Subcutaneous abdominal adipose tissue (tissue), 5 donors: ENCODE results near the gene BPIFB4.

Experiments used
- H3K27ac ChIP-seq: one replicate; pipeline ENCODE4 v1.7.0; 2013; ENCODE audit warnings: low read depth, mild to moderate bottlenecking, inconsistent platforms, low read length, moderate library complexity
- H3K27me3 ChIP-seq, 5 donors: one replicate each; pipeline ENCODE4 v1.7.0; 2013; ENCODE audit warnings: low read length in 5 of 5, inconsistent platforms in 1 of 5; ENCODE audit not compliant: control insufficient read depth in 5 of 5, insufficient read depth in 4 of 5
- H3K36me3 ChIP-seq, 5 donors: one replicate each; pipeline ENCODE4 v1.7.0; 2013; ENCODE audit warnings: low read length in 5 of 5; ENCODE audit not compliant: control insufficient read depth in 5 of 5, insufficient read depth in 5 of 5
- H3K4me1 ChIP-seq, 5 donors: one replicate each; pipeline ENCODE4 v1.7.0; 2013; ENCODE audit warnings: low read length in 5 of 5, mild to moderate bottlenecking in 3 of 5, moderate library complexity in 1 of 5; ENCODE audit not compliant: control insufficient read depth in 5 of 5, insufficient read depth in 5 of 5
- H3K4me3 ChIP-seq, 5 donors: one replicate each; pipeline ENCODE4 v1.7.0; 2013; ENCODE audit warnings: low read length in 5 of 5, low read depth in 1 of 5
- H3K9ac ChIP-seq, 5 donors: one replicate each; pipeline ENCODE4 v1.7.0; 2013; ENCODE audit warnings: low read length in 5 of 5, mild to moderate bottlenecking in 4 of 5, moderate library complexity in 3 of 5
- H3K9me3 ChIP-seq, 5 donors: one replicate each; pipeline ENCODE4 v1.7.0; 2013; ENCODE audit warnings: low read length in 5 of 5; ENCODE audit not compliant: control insufficient read depth in 5 of 5
- donor health status: healthy.
- donor health status: healthy.
- donor health status: healthy.
- donor health status: healthy.
- donor health status: healthy.

The BPIFB4 gene

GRCh38 chr20:33079259-33079658 lies at the start of gene BPIFB4:
BPIFB4 (plus strand) TSS chr20:33079643; CDS start chr20:33081527, 1,884 bp downstream.
- Histone ChIP-seq H3K9me3 (no peaks in the 10 kb centered on the region), H3K36me3 (no peaks in the 10 kb centered on the region), H3K4me3 (no peak within 1 kb of the TSS), H3K4me1 (peaks cover 0 to 13% (median 9%) of the 10 kb centered on the region in 5 donors), H3K27ac (no peak within 1 kb of the TSS), H3K9ac (no peak within 1 kb of the TSS), H3K27me3 (peaks cover 0 to 7% (median 0%) of the 10 kb centered on the region in 5 donors)

DNA sequence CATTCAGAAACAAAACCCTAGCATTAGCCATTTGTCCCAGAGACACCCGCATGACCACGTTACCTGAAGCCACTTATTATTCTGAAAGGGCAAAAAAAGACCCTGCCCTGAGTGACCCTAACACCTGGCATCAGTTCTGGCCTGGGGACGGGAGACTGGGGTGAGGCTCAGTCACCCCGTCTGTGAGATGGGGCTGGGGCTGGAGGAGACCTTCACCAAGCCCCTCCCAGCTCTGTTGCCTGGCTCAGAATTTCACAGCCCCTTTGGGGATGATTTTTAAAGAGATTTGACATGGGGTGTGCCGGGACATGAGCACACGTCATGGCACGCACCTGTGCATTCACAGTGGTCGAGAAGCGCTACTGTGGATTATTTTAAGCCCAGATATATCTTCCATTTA lies 49.4 kb upstream of the BPIFB4 start:
- H3K4me1 ChIP-seq, result no peaks in the 10 kb centered on the region
- peaks cover 0 to 11% (median 5%) of the 10 kb centered on the region in 5 donors for H3K9me3 ChIP-seq

DNA sequence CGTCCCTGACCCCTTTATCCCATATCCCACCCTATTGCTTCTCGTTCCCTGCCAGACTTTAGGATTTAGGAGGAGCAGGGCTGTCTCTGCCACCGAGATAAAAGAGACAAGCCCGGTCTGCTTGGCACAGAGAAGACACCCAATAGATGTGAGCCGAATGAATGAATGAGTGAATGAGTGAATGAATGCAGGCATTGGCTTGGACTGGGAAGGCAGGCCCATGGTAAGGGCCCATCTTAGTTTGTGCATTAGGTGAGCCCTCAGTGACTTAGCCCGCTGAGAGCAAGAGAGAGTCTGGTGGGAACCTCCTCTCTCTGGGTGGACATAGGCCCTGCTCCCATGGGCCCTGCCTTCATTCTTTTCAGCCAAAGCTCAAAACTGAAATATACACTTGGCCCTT lies 48.9 kb upstream of the BPIFB4 start:
- peaks cover 0 to 23% (median 11%) of the 10 kb centered on the region in 5 donors for H3K27me3 ChIP-seq
- no peaks in the 10 kb centered on the region for H3K4me1 ChIP-seq
- H3K36me3 ChIP-seq, result no peaks in the 10 kb centered on the region
- no peak overlapping the region for H3K4me3 ChIP-seq
- H3K9ac ChIP-seq, result no peak overlapping the region
- peaks cover 0 to 8% (median 5%) of the 10 kb centered on the region in 5 donors for H3K9me3 ChIP-seq
- no peak overlapping the region for H3K27ac ChIP-seq

More for the DNA sequence above, 49.4 kb upstream of the BPIFB4 start:
- Histone ChIP-seq H3K9ac (no peak overlapping the region), H3K27ac (no peak overlapping the region), H3K27me3 (peaks cover 0 to 21% (median 11%) of the 10 kb centered on the region in 5 donors), H3K4me3 (no peak overlapping the region), H3K36me3 (no peaks in the 10 kb centered on the region)

DNA sequence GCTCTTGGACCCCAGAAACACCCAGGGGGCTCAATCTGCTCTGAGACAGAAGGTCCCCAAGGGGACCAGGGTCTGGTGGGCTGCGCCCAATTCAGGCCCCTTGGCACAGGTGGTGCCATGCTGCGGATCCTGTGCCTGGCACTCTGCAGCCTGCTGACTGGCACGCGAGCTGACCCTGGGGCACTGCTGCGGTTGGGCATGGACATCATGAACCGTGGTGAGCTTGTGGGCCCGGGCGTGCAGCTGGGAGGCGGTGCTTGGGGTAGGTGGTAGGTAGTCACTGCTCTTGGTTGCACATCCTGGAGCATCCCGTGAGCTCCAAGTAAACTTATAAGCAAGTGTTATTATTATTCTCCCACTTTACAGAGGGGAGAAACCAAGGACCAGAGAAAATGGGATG lies 47.9 kb upstream of the BPIFB4 start, which contains the start of gene BPIFB6:
Gene BPIFB6, plus strand, starts transcription at position 118 of the 400 bp plus-strand sequence. Its CDS starts 0 bp downstream, at position 118.
- Histone ChIP-seq H3K27me3 (peaks cover 0 to 25% (median 11%) of the 10 kb centered on the region in 5 donors), H3K9me3 (peaks cover 0 to 8% (median 5%) of the 10 kb centered on the region in 5 donors)

GRCh38 chr20:33032555-33032954 lies 46.9 kb upstream of the BPIFB4 start:
- H3K27ac ChIP-seq, result no peak overlapping the region
- peaks cover 0 to 20% (median 5%) of the 10 kb centered on the region in 5 donors for H3K27me3 ChIP-seq
- peaks cover 0 to 8% (median 5%) of the 10 kb centered on the region in 5 donors for H3K9me3 ChIP-seq
- H3K9ac ChIP-seq, result no peak overlapping the region
- H3K4me3 ChIP-seq, result no peak overlapping the region
- H3K4me1 ChIP-seq, result no peaks in the 10 kb centered on the region
- no peaks in the 10 kb centered on the region for H3K36me3 ChIP-seq

More for the DNA sequence above, 47.9 kb upstream of the BPIFB4 start, which contains the start of gene BPIFB6:
- no peaks in the 10 kb centered on the region for H3K36me3 ChIP-seq
- no peaks in the 10 kb centered on the region for H3K4me1 ChIP-seq
- no peak within 1 kb of the TSS for H3K9ac ChIP-seq
- H3K27ac ChIP-seq, result no peak within 1 kb of the TSS
- no peak within 1 kb of the TSS for H3K4me3 ChIP-seq

GRCh38 chr20:33033381-33033780 lies 46.1 kb upstream of the BPIFB4 start:
- Histone ChIP-seq H3K36me3 (no peaks in the 10 kb centered on the region), H3K9me3 (peaks cover 0 to 9% (median 5%) of the 10 kb centered on the region in 5 donors), H3K4me3 (no peak overlapping the region), H3K9ac (no peak overlapping the region), H3K27me3 (peaks cover 0 to 15% (median 2%) of the 10 kb centered on the region in 5 donors), H3K4me1 (no peaks in the 10 kb centered on the region), H3K27ac (no peak overlapping the region)

GRCh38 chr20:33034115-33034514 lies 45.3 kb upstream of the BPIFB4 start:
- no peak overlapping the region for H3K27ac ChIP-seq
- peaks cover 0 to 9% (median 5%) of the 10 kb centered on the region in 5 donors for H3K9me3 ChIP-seq
- no peaks in the 10 kb centered on the region for H3K36me3 ChIP-seq
- H3K9ac ChIP-seq, result no peak overlapping the region
- H3K4me1 ChIP-seq, result no peaks in the 10 kb centered on the region
- no peak overlapping the region for H3K4me3 ChIP-seq
- peaks cover 0 to 12% (median 2%) of the 10 kb centered on the region in 5 donors for H3K27me3 ChIP-seq

- Histone ChIP-seq H3K4me3 (no peak overlapping the region), H3K4me1 (no peaks in the 10 kb centered on the region), H3K9ac (no peak overlapping the region), H3K27me3 (peaks cover 0 to 12% (median 2%) of the 10 kb centered on the region in 5 donors), H3K9me3 (peaks cover 0 to 9% (median 5%) of the 10 kb centered on the region in 5 donors), H3K36me3 (no peaks in the 10 kb centered on the region), H3K27ac (no peak overlapping the region)
These were observed 44.4 kb upstream of the BPIFB4 start for GRCh38 chr20:33034901-33035492.

DNA sequence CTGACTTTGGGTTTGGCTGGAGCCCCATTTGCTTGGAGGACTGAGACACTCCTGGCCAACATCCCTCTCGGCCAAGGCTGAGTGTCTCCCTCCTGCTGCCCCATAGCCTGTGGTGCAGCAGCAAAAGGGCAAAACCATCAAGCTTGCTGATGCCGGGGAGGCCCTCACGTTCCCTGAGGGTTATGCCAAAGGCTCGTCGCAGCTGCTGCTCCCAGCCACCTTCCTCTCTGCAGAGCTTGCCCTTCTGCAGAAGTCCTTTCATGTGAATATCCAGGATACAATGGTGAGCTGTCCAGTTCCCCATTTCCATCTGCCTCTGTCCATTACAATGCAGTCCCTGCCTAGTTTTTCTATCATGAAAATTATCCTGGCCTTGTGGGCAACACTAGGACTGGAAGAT lies 42.0 kb upstream of the BPIFB4 start:
- Histone ChIP-seq H3K4me1 (no peaks in the 10 kb centered on the region), H3K9me3 (peaks cover 0 to 9% (median 5%) of the 10 kb centered on the region in 5 donors), H3K36me3 (no peaks in the 10 kb centered on the region), H3K27ac (no peak overlapping the region), H3K9ac (no peak overlapping the region), H3K4me3 (no peak overlapping the region), H3K27me3 (peaks cover 0 to 8% (median 0%) of the 10 kb centered on the region in 5 donors)

- no peak overlapping the region for H3K27ac ChIP-seq
- H3K27me3 ChIP-seq, result peaks cover 0 to 8% (median 0%) of the 10 kb centered on the region in 5 donors
- H3K4me3 ChIP-seq, result no peak overlapping the region
- peaks cover 0 to 5% (median 2%) of the 10 kb centered on the region in 5 donors for H3K9me3 ChIP-seq
- H3K4me1 ChIP-seq, result no peaks in the 10 kb centered on the region
- no peaks in the 10 kb centered on the region for H3K36me3 ChIP-seq
- no peak overlapping the region for H3K9ac ChIP-seq
These were observed 41.2 kb upstream of the BPIFB4 start for GRCh38 chr20:33038243-33038642.
